HG03378 (cell line): ENCODE data around the gene PILRA.
"Not testable (repeated sequence)": the region's sequence is repeated elsewhere in the genome, so short reads cannot be mapped to it uniquely, and the experiment has no call there.

ENCODE experiments used
- ATAC-seq: cut with Tn5 transposase; IDR thresholded peaks from one replicate; pipeline ENCODE4 v1.9.1; 2021; ENCODE audit warnings: mild to moderate bottlenecking, moderate library complexity; ENCODE audit not compliant: unreplicated experiment

Gene PILRA

DNA sequence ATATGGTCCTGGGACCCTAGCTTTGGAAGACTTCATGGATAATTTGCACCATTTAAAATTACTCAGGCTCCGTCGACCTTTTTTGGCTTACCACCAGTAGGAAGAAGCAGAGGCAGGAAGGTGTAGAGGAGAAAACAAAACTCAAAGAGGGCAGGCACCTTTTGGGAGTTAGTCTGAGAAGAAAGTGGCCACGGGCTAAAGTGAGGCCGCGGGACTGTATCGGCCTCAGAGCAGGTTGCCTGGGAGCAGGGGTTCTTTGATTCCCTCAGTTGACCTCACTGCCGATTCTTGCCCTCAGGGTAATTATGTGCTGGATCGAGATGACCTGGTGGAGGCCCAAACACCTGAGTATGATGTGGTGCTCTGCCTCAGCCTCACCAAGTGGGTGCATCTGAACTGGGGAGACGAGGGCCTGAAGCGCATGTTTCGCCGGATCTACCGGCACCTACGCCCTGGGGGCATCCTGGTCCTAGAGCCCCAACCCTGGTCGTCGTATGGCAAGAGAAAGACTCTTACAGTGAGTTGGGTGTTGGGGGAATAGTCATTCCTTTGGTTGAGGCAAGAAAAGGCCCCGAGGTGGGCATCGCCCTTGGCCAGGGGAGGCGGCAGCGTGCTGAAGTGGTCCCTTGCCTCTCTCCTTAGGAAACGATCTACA lies 59.5 kb downstream of the PILRA start:
- ATAC-seq = no peak

DNA sequence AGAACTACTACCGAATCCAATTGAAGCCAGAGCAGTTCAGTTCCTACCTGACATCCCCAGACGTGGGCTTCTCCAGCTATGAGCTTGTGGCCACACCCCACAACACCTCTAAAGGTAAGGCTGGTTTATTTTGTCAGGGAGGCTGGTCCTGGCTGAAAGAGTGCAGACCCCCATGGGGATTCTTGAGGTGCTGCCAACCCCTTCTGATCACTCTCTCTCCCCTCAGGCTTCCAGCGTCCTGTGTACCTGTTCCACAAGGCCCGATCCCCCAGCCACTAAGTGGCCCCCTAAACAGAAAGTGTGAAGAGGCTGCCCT lies 59.9 kb downstream of the PILRA start:
- ATAC-seq = no peak

DNA sequence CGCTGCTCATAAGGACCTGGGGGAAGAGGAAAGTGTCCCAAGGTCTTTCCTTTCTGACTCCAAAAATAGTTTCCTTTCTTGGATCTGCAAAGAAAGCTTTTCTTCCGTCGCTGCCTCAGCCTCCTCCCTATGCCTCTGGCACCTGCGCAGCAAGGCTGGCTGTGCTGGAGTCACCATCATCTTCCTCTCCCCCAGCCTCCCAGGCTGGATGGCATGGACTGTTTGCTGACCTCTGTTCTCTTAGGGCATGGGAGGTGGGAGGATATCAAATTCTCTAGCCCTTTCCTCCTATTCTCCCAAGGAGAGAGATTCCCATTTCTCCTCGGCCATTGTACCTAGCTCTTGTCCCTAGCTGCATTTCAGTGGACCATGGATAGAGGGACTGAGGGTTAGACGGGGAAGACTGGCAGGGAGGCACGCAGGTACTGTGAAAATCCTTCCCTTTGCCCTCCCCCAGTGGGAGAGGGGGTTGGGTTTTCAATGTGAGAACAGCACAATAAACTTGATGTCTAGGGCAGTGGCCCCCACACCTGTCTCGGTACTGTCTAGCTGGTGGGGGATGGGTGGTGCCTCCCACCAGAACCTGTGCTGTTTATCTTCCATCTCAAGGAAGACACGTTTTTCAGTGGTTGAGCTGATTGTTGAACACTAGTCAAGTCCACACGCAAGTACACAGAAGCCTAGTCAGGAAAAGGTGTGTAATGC lies 60.5 kb downstream of the PILRA start:
- ATAC-seq = no peak

DNA sequence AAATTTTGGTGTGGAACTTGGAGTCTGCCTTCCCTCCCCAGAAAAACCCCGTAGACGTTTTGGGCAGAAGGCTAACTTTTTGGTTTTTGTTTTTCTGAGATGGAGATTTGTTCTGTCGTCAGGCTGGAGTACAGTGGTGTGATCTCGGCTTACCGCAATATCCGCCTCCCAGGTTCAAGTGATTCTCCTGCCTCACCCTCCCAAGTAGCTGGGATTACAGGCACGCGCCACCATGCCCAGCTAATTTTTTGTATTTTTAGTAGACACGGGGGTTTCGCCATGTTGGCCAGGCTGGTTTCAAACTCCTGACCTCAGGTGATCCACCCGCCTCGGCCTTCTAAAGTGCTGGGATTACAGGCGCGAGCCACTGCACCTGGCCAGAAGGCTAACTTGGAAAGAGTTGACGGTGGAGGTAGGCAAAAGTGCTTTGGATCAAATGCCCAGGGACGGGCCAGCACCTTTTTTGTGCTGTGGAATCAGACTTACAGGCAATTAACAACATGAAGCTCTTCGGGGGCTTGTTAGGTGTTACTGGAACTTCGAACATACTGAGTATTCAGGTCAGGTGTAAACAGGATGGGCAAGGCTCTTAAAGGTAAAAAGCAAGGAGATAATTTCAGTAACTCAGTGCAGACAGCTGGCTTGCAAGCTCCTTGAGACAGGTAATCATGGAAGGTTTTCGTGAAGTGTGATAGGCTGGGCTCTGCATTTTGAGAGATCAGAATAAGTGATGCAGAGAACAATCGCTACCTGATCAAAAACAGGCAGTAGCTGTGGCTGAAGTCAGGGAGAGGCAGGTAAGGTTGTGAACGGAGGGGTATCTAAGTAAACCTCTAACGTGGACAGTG lies 61.2 kb downstream of the PILRA start:
- ATAC-seq = no peak

DNA sequence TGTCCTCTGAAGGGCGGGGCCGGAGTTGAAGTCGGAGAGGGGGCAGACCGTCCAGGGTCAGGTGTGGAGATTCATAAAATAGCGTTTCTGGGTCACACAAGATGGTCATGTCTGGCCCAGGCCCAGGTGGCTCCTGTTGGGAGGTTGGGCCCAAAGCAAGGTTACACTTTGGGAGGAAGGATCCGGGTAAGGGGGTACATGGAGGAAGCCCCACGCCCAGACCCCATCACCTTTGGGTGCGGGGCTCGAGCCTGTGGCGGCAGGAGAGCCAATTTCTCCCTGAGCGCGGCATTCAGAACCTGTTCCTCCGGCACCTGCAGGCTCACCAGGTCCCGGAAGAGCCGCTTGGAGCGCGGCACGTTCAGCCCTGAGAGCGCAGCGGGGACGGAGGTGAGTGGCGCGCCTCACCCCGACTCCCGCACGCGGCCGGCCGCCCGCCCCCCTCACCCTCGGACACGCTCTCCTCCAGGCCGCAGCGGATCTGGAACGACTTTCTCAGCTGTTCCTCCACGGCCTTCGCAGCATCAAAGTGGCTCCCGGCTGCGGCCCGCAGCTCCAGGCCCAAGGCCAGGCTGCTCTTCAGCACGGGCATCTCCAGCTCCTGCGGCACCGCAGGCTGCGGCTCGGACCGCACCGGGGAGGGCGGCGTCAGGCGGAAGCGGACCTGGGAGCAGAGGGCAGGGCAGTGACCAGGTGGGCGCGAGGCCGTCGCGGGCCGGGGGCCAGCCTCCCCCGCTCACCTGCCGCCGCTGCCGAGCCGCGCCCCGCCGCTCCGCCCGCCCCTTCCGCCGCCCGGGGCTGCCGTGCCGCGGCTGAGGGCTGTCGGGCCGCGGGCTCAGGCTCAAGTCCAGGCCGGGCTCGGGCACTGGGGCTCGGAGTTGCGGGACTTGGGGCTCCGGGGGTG lies 62.4 kb downstream of the PILRA start:
- no peak for ATAC-seq

DNA sequence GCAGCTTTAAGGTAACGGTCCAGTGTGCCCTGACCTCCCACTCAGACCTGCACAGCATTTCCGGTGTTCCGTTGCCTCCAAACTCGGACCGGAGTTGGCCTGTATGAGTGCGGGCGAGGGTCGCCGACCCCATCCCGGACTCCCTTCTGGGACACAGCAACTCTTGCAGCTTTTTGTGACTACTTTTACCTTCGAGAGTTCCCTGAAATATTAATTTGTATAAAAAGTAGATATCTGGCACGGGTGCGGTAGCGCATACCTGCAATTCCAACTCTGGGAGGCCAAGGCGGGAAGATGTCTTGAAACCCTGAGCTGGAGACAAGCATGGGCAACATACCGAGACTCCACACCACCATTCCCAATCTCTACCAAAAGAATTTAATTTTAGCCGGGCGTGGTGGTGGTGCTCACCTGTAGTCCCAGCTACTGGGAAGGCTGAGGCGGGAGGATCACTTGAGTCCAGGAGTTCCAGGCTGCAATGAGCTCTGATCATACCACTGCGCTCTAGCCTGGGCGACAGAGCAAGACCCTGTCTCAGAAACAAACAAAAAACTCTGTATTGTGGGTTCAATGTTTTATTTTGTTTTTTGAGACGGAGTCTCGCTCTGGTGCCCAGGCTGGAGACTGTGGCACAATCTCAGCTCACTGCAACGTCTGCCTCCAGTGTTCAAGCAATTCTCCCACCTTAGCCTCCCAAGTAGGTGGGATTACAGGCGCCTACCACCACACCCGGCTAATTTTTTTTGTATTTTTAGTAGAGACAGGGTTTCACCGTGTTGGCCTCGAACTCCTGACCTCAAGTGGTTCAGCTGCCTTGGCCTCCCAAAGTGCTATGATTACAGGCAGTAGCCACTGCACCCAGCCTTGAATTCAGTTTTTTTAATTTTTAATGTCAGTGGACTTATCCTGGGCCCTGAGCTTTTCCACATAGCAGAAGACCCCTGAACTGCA lies 64.1 kb downstream of the PILRA start:
- no peak for ATAC-seq

DNA sequence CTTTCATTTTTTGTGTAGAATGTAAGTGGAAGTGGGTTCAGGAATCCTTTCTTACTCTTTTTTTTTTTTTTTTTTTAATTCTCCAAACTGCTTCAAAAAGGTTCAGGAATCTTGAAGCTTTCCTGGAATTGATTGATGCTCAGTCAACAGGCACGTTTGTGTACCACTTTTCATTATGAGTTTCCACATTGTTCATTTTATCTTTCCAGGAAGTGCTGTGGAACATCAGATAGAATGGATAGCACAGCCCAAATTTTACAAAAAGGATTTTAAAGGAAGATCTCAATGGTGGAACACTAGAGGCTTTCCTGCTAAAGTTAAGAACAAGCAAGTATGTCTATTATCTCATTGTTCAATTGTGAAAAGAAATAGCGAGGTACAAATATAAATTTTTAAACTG lies 64.9 kb downstream of the PILRA start:
- ATAC-seq = no peak

DNA sequence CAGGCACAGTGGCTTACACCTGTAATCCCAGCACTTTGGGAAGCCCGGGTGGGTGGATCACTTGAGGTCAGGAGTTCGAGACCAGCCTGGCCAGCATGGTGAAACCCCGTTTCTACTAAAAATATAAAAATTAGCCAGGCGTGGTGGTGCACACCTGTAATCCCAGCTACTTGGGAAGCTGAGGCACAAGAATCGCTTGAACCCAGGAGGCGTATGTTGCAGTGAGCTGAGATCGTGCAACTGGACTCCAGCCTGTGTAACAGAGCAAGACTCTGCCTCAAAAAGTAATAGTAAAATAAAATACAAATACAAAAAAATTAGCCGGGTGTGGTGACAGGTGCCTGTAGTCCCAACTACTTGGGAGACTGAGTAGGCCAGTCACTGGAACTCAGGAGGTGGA lies 65.4 kb downstream of the PILRA start:
- not testable (repeated sequence) for ATAC-seq

DNA sequence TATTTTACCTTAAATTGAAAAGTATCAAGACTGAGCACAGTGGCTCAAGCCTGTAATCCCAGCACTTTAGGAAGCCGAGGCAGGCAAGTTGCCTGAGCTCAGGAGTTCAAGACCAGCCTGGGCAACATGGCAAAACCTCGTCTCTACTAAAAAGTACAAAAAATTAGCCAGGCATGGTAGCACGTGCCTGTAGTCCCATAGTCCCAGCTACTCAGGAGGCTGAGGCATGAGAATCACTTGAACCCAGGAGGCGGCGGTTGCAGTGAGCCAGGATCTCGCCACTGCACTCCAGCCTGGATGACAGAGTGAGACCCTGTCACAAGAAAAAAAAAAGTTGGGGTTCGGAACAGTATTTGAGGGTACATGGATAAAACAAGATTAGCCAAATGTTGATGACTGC lies 66.0 kb downstream of the PILRA start:
- not testable (repeated sequence) for ATAC-seq

DNA sequence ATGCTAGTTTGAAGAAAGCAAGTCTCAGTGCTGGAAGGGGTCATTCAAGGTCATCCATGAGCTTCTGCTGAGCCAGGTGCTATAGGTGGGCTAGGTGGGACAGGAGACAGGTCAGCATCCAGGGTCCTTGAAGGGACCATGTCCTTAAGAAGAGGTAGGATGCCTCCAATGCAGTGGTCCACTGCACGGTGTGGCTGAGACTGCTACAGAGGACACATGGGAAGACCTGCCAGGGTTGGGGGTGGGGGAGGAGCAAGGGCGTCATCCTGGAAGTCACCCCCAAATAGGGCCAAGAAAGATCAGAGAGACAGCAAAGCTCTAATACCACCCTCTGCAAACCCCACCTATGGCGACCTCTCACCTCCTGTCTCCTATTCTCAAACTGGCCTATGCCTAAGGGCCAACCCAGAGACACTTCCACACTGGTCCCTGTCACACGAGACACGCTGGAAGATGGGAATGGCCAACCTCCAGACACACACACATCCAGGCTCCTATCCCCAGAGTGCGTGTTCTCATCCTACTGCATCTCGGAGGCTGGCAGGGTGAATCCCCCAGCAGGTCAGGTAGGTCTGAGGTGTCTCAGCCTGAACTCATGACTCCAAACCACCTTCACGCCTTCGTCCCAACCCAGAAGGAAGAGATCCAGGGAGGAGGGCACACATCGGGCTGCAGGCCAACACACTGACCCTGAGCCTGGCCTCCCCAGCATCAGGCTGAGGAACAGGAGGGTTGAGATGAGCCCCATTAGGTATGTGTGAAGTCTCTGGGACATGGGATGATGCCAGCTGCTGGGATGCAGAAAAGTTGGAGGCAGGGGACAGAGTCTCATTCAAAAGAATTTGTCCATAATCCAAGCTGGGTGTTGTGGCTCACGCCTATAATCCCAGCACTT lies 68.6 kb downstream of the PILRA start:
- no peak for ATAC-seq

DNA sequence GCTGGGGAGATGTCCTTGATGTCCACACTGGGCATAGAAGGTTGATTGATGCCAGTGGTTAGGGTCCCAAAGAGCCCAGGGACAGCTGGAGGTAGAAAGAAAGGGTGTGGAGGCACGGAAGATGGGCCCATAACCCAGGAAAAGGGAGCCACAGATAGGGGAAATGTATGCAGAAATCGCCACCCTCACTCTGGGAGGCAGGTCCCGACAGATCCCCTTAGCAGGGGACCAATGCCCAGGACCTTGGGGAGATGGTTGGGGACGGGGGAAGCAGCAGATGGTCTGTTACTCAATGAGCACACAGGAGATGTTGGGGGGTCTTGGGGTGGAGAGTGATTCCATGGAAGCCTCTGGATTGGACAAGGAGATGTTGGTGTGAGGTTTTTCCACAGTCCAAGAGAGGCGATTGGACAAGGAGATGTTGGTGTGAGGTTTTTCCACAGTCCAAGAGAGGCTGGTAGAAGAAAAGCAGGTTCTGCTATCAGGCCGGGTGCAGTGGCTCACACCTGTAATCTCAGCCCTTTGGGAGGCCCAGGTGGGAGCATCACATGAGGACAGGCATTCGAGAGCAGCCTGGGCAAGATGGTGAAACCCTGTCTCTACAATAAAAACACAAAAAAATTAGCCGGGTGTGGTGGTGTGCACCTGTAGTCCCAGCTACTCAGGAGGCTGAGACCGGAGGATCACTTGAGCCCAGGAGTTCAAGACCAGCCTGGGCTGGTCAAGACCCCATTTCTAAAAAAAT lies 70.0 kb downstream of the PILRA start:
- ATAC-seq = no peak

DNA sequence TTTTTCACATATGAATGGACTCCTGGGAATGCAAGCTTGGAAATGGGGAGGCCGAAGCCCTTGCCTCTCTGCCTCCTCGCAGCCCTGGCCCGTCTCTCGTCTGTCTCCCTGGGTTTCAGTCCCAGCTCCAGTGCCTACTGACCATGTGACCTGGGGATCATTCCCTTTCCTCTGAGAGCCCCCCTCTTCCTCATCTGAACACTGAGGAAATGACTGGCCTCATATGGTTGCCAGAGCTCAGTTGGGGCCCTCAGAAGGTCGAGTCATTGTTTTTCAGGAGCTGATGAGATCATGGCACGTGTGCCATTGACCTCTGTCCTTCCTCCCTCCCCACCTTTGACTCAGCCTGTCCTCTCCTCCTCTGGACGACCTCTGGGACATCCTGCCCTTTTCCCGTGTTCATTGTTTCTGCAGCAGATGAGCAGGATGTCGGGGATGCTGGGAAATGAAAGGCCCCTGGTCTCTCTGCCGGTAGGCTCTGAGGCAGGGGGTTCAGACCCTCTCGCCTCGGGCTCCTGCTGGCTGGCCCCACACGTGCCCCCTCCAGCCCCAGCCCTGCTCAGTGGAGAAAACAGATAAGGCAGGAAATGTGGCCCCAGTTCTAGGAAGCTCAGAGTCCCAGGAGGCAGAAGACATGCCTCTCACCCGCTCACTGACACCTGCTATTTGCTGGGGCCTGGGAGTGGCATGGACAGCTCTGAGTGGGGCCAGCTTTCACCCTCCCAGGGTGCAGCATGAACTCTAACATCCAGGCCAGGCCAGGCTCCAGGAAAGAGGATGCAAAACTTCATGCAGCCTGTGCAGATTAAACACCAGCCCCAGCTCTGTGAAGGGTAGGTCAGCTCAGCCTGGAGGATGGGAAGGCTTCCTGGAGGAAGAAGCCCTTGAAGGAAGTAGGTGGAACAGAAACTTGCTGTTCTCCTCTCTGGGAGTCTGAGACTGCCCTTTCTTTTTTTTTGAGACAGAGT lies 71.3 kb downstream of the PILRA start:
- no peak for ATAC-seq

DNA sequence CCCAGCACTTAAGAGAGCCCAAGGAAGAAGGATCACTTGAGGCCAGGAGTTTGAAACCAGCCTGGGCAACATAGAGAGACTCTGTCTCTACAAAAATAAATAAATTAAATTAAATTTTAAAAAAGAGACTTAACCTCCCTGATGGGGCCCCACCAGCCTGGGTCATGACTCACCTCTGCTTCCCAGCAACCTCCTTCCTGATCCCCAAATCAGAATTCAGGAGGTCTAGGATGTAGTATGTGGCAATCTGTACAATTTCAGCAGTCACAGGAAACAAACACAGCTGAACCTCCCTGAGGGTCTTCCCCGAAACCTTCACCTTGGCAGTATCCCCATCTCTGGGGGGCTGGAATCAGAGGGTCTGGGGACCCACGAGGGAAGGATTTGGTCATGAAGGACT lies 72.8 kb downstream of the PILRA start:
- ATAC-seq = no peak

DNA sequence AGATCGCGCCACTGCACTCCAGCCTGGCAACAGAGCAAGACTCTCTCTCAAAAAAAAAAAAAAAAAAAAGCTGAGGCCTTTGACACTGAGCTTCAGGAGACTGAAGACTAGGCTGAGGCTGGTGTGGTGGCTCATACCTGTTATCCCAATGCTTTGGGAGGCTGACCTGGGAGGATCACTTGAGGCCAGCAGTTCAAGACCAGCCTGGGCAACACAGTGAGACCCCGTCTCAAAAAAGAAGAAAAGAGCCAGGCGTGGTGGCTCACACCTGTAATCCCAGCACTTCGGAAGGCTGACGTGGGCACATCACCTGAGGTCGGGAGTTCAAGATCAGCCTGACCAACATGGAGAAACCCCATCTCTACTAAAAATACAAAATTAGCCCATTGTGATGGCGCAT lies 74.1 kb downstream of the PILRA start:
- ATAC-seq = not testable (repeated sequence)

DNA sequence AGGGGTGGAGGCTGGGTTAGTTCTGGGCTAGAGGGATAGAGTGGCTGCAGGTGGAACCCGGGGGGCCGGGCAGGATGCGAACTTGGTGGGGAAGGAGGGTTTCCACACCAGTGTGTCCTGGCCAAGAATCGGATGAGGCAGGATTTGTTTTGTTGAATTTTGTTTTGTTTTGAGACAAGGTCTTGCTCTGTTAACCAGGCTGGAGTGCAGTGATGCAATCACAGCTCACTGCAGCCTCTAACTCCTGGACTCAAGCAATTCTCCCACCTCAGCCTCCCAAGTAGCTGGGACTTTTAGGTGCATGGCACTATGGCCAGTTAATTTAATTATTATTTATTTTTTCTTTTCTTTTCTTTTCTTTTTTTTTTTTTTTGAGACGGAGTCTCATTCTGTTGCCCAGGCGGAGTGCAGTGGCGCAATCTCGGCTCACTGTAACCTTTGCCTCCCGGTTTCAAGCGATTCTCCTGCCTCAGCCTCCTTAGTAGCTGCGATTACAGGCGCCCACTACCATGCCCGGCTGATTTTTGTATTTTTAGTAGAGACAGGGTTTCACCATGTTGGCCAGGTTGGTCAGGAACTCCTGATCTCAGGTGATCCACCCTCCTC lies 76.0 kb downstream of the PILRA start:
- no peak for ATAC-seq
